GM12874 (cell line): ENCODE results near the gene SESTD1.

Source experiments
- CTCF ChIP-seq: IDR thresholded peaks from 2 replicates; pipeline ENCODE4 v1.5.1; 2011; ENCODE audit warnings: low read depth, mild to moderate bottlenecking, control low read depth, low read length, moderate library complexity; ENCODE audit not compliant: insufficient read depth

Gene SESTD1

GRCh38 chr2:179275253-179276012, 10.8 kb upstream of the SESTD1 start:
- TF ChIP-seq CTCF = no peak

- TF ChIP-seq CTCF = no peak
Measured at GRCh38 chr2:179274749-179275148, 10.1 kb upstream of the SESTD1 start.

- TF ChIP-seq CTCF = no peak
Measured at GRCh38 chr2:179273461-179273962, 8.9 kb upstream of the SESTD1 start.

- TF ChIP-seq CTCF = no peak
Measured at GRCh38 chr2:179272406-179273192, 8.0 kb upstream of the SESTD1 start.

- TF ChIP-seq CTCF = no peak
Measured at GRCh38 chr2:179270689-179271088, 6.1 kb upstream of the SESTD1 start.

GRCh38 chr2:179268277-179268925, 3.8 kb upstream of the SESTD1 start:
- no peak for TF ChIP-seq CTCF

- TF ChIP-seq CTCF = no peak
Measured at GRCh38 chr2:179266271-179266670, 1.6 kb upstream of the SESTD1 start.
